Liver (tissue), 9 donors: Measurements from ENCODE around the gene RBFOX1. TPM values are rescaled to one million over a fixed set of nuclear protein-coding genes. Genes with fewer than 3 reads are reported as not detected.

ENCODE experiments used
- DNase-seq: peaks from one replicate; pipeline ENCODE4 v3.0.0-alpha.2; 2017; ENCODE audit warnings: low spot score
- H3K27ac ChIP-seq, 2 donors: one replicate each; pipeline ENCODE4 v1.7.0; 2013; ENCODE audit warnings: inconsistent platforms in 2 of 2, low read length in 2 of 2, control low read depth in 1 of 2, low read depth in 1 of 2, mild to moderate bottlenecking in 1 of 2
- H3K27me3 ChIP-seq, 4 donors: one replicate each; pipeline versions ENCODE4 v1.6.1 to v1.7.0; 2013; ENCODE audit warnings: low read length in 3 of 4, inconsistent platforms in 1 of 4, mild to moderate bottlenecking in 1 of 4, moderate library complexity in 1 of 4; ENCODE audit not compliant: control insufficient read depth in 4 of 4, insufficient read depth in 4 of 4
- H3K36me3 ChIP-seq, 4 donors: one replicate each; pipeline versions ENCODE4 v1.6.1 to v1.7.0; 2013; ENCODE audit warnings: low read length in 3 of 4, mild to moderate bottlenecking in 3 of 4, low read depth in 1 of 4, moderate library complexity in 1 of 4; ENCODE audit not compliant: control insufficient read depth in 4 of 4, insufficient read depth in 3 of 4
- H3K4me1 ChIP-seq, 4 donors: one replicate each; pipeline versions ENCODE4 v1.6.1 to v1.7.0; 2013; ENCODE audit warnings: low read length in 3 of 4, mild to moderate bottlenecking in 3 of 4, moderate library complexity in 1 of 4; ENCODE audit not compliant: control insufficient read depth in 4 of 4, insufficient read depth in 4 of 4
- H3K4me3 ChIP-seq, 3 donors: one replicate each; pipeline versions ENCODE4 v1.6.1 to v1.7.0; 2013; ENCODE audit warnings: low read length in 3 of 3, control low read depth in 1 of 3, low read depth in 1 of 3, mild to moderate bottlenecking in 1 of 3
- H3K9ac ChIP-seq, 2 donors: one replicate each; pipeline ENCODE4 v1.7.0; 2013; ENCODE audit warnings: low read length in 2 of 2, mild to moderate bottlenecking in 2 of 2, moderate library complexity in 2 of 2, control low read depth in 1 of 2, low read depth in 1 of 2
- H3K9me3 ChIP-seq, 4 donors: one replicate each; pipeline versions ENCODE4 v1.6.1 to v1.7.0; 2013; ENCODE audit warnings: low read length in 3 of 4; ENCODE audit not compliant: control insufficient read depth in 4 of 4
- ATF3 ChIP-seq: IDR thresholded peaks from 2 replicates; pipeline ENCODE4 v1.6.1; 2016; ENCODE audit warnings: antibody characterized with exemption
- EGR1 ChIP-seq, 2 donors: IDR thresholded peaks; 2 replicates each; pipeline ENCODE4 v1.6.1; 2016 to 2018; ENCODE audit warnings: antibody characterized with exemption in 2 of 2, low read depth in 2 of 2
- FOXA2 ChIP-seq: IDR thresholded peaks from 2 replicates; pipeline ENCODE4 v1.6.1; 2016; ENCODE audit warnings: antibody characterized with exemption
- GABPA ChIP-seq, 2 donors: IDR thresholded peaks in 1 of 2; conservative IDR thresholded peaks in 1 of 2; 2 replicates each; pipeline ENCODE4 v1.6.1; 2016; ENCODE audit warnings: antibody characterized with exemption in 2 of 2, mild to moderate bottlenecking in 1 of 2, moderate library complexity in 1 of 2
- HNF4A ChIP-seq, 2 donors: conservative IDR thresholded peaks; 2 replicates each; pipeline ENCODE4 v1.6.1; 2016; ENCODE audit warnings: antibody characterized with exemption in 2 of 2, mild to moderate bottlenecking in 2 of 2
- HNF4G ChIP-seq: IDR thresholded peaks from 2 replicates; pipeline ENCODE4 v1.6.1; 2016; ENCODE audit warnings: antibody characterized with exemption
- MAX ChIP-seq: IDR thresholded peaks from 2 replicates; pipeline ENCODE4 v1.6.1; 2016; ENCODE audit warnings: antibody characterized with exemption
- REST ChIP-seq: IDR thresholded peaks from 2 replicates; pipeline ENCODE4 v1.6.1; 2016; ENCODE audit warnings: antibody characterized with exemption, mild to moderate bottlenecking
- RXRA ChIP-seq, 2 donors: IDR thresholded peaks; 2 replicates each; pipeline ENCODE4 v1.6.1; 2017 to 2018; ENCODE audit warnings: antibody characterized with exemption in 2 of 2, mild to moderate bottlenecking in 1 of 2
- SP1 ChIP-seq: IDR thresholded peaks from 2 replicates; pipeline ENCODE4 v1.6.1; 2018; ENCODE audit warnings: antibody characterized with exemption, mild to moderate bottlenecking
- YY1 ChIP-seq: IDR thresholded peaks from 2 replicates; pipeline ENCODE4 v1.6.1; 2016; ENCODE audit warnings: antibody characterized with exemption, mild to moderate bottlenecking
- WGBS: extraction: QIAGEN DNeasy Blood & Tissue Kit; methylation state at CpG from one replicate; pipeline ENCODE4 v1.1.7; 2013; 5-methylcytosine and 5-hydroxymethylcytosine counted together
- polyA plus RNA-seq, 2 donors: library from polyadenylated mRNA; stranded (reverse) in 1 of 2; unstranded in 1 of 2; fragments of 200-250 nt in 1 of 2; fragments of >200 nt in 1 of 2; fragmentation: Nextera tagmentation in 1 of 2; extraction: Ambion mirVana in 1 of 2; gene quantifications; one replicate each; pipeline versions ENCODE4 v1.2.1 to v1.2.3, GENCODE V29; 2013 to 2015
- total RNA-seq, 2 donors: library from RNA; depleted of rRNA; stranded (reverse); fragments of >200 nt; gene quantifications; one replicate each; pipeline ENCODE4 v1.2.3, GENCODE V29; 2014
- TF ChIP-seq, protein P1 (sequence below): IDR thresholded peaks from 2 replicates; pipeline ENCODE4 v1.6.1; 2016; ENCODE audit warnings: antibody characterized with exemption
- donor health status: healthy.
- donor health status: healthy.
- donor health status: healthy.
- donor health status: healthy.
- donor health status: healthy.

Gene RBFOX1
- total and polyA plus RNA-seq, 4 donors = not detected

- no peak for DNase-seq
- H3K9me3 ChIP-seq = peaks cover 0 to 8% (median under 1%) of the 10 kb centered on the region in 4 donors
- peaks cover 0 to 4% (median 1%) of the 10 kb centered on the region in 4 donors for H3K27me3 ChIP-seq
- H3K4me3 ChIP-seq = no peak overlapping the region
- no peaks in the 10 kb centered on the region for H3K4me1 ChIP-seq
- no peak overlapping the region for H3K9ac ChIP-seq
- TF ChIP-seq GABPA (IDR thresholded peaks at IDR 0.05 in 1 of 2, conservative IDR thresholded peaks at IDR 0.05 in 1 of 2) (no peak), YY1 (no peak), EGR1 (IDR thresholded peaks at IDR 0.05; ENCODE audit: low read depth in 2 of 2) (no peak), MAX (no peak), HNF4G (no peak)
- TF ChIP-seq, protein P1, sequence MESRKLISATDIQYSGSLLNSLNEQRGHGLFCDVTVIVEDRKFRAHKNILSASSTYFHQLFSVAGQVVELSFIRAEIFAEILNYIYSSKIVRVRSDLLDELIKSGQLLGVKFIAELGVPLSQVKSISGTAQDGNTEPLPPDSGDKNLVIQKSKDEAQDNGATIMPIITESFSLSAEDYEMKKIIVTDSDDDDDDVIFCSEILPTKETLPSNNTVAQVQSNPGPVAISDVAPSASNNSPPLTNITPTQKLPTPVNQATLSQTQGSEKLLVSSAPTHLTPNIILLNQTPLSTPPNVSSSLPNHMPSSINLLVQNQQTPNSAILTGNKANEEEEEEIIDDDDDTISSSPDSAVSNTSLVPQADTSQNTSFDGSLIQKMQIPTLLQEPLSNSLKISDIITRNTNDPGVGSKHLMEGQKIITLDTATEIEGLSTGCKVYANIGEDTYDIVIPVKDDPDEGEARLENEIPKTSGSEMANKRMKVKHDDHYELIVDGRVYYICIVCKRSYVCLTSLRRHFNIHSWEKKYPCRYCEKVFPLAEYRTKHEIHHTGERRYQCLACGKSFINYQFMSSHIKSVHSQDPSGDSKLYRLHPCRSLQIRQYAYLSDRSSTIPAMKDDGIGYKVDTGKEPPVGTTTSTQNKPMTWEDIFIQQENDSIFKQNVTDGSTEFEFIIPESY = no peak
- H3K27ac ChIP-seq = no peak overlapping the region
- no peaks in the 10 kb centered on the region for H3K36me3 ChIP-seq
Observed at GRCh38 chr16:7316281-7316888, 16.3 kb upstream of the RBFOX1 start.

DNA sequence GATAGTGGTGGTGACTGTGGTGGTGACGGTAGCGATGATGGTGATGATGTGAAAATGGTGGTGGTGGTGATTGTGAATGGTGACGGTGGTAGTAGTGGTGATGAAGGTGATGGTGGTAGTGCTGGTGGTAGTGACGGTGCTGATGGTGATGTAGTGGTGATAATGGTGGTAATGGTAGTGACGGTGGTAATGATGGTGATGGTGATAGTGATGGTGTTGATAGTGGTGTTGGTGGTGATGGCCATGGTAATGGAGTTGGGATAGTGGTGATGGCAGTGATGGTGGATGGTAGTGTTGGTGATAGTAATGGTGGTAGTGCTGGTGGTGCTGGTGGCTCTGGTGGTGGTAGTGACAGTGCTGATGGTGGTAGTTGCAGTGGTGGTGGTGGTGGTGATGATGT lies 14.7 kb upstream of the RBFOX1 start:
- DNase-seq = no peak
- H3K27me3 ChIP-seq = peaks cover 0 to 4% (median 1%) of the 10 kb centered on the region in 4 donors
- peaks cover 0 to 8% (median under 1%) of the 10 kb centered on the region in 4 donors for H3K9me3 ChIP-seq
- H3K27ac ChIP-seq = no peak overlapping the region
- no peak for TF ChIP-seq HNF4A (conservative IDR thresholded peaks at IDR 0.05)
- TF ChIP-seq RXRA (IDR thresholded peaks at IDR 0.05) = no peak
- TF ChIP-seq FOXA2 = no peak
- TF ChIP-seq SP1 = no peak
- TF ChIP-seq REST = no peak
- TF ChIP-seq ATF3 = no peak
- no peak for TF ChIP-seq MAX
- no peaks in the 10 kb centered on the region for H3K4me1 ChIP-seq
- H3K4me3 ChIP-seq = no peak overlapping the region
- H3K36me3 ChIP-seq = no peaks in the 10 kb centered on the region
- H3K9ac ChIP-seq = no peak overlapping the region
- 86% methylated on average over 5 of the region's 5 CpGs for WGBS
